SK-N-SH (cell line): ENCODE measurements around the gene PARD3. TPM values are rescaled to one million over a fixed set of nuclear protein-coding genes. Genes with fewer than 3 reads are reported as not detected.

Source experiments
- CTCF ChIA-PET: fragments of 300-600, 350-600 bp; formaldehyde crosslinking; extraction: SDS; loops from one replicate; lab custom pipeline; 2021; lab: Yijun Ruan, JAX
- POLR2A ChIA-PET: fragments of 350-600 bp; sonication (Branson Sonifier 250); formaldehyde crosslinking; extraction: SDS; loops from one replicate; lab custom pipeline; 2020; ENCODE audit warnings: antibody characterized with exemption, inconsistent platforms; lab: Yijun Ruan, JAX
- DNase-seq: peaks from one replicate; pipeline ENCODE4 v3.0.0; 2012
- H2AFZ ChIP-seq: fragments of 200-600 bp; sonication (generic); 2 replicates; pipeline ENCODE4 v1.8.1; 2016; ENCODE audit warnings: antibody characterized with exemption, mild to moderate bottlenecking, low read depth
- H3F3A ChIP-seq: fragments of 200-600 bp; sonication (generic); replicated peaks from 2 replicates; pipeline ENCODE3; 2016; ENCODE audit warnings: antibody characterized with exemption, mild to moderate bottlenecking; ENCODE audit not compliant: insufficient read depth
- H3K27ac ChIP-seq, 2 experiments: fragments of 200-500 bp in 1 of 2; fragments of 200-600 bp in 1 of 2; sonication (Bioruptor generic) in 1 of 2; sonication (generic), shearing (Covaris generic) in 1 of 2; 2 replicates each; pipeline versions ENCODE4 v1.5.1 to v1.6.1; 2014 to 2016; ENCODE audit warnings: low read depth in 2 of 2, inconsistent platforms in 1 of 2, low read length in 1 of 2, mild to moderate bottlenecking in 1 of 2, mixed read lengths in 1 of 2
- H3K27me3 ChIP-seq: fragments of 200-600 bp; sonication (generic), shearing (Covaris generic); 2 replicates; pipeline ENCODE4 v1.6.1; 2016; ENCODE audit warnings: mixed run types; ENCODE audit not compliant: insufficient read depth
- H3K36me3 ChIP-seq, 2 experiments: fragments of 200-500 bp in 1 of 2; fragments of 200-600 bp in 1 of 2; sonication (Bioruptor generic) in 1 of 2; sonication (generic) in 1 of 2; replicated peaks in 1 of 2; 2 replicates each; pipeline versions ENCODE3 to v1.5.1; 2014 to 2016; ENCODE audit warnings: low read length in 1 of 2, mild to moderate bottlenecking in 1 of 2; ENCODE audit not compliant: insufficient read depth in 2 of 2, control insufficient read depth in 1 of 2
- H3K4me1 ChIP-seq, 2 experiments: fragments of 200-500 bp in 1 of 2; fragments of 200-600 bp in 1 of 2; sonication (Bioruptor generic) in 1 of 2; sonication (generic), shearing (Covaris generic) in 1 of 2; 2 replicates each; pipeline versions ENCODE4 v1.5.1 to v1.6.1; 2014 to 2016; ENCODE audit warnings: low read depth in 1 of 2, low read length in 1 of 2, mixed run types in 1 of 2; ENCODE audit not compliant: insufficient read depth in 2 of 2, control insufficient read depth in 1 of 2
- H3K4me2 ChIP-seq: fragments of 200-600 bp; sonication (generic), shearing (Covaris generic); 2 replicates; pipeline ENCODE4 v1.6.1; 2017; ENCODE audit warnings: mixed run types
- H3K4me3 ChIP-seq, 2 experiments: fragments of 200-500 bp in 1 of 2; fragments of 200-600 bp in 1 of 2; sonication (Bioruptor generic) in 1 of 2; sonication (generic), shearing (Covaris generic) in 1 of 2; 2 replicates each; pipeline versions ENCODE4 v1.5.1 to v1.8.1; 2014 to 2016; ENCODE audit warnings: low read depth in 2 of 2, inconsistent platforms in 1 of 2, low read length in 1 of 2, mild to moderate bottlenecking in 1 of 2, mixed read lengths in 1 of 2, moderate library complexity in 1 of 2
- H3K79me2 ChIP-seq: fragments of 200-600 bp; sonication (generic); 2 replicates; pipeline ENCODE4 v1.8.1; 2017; ENCODE audit warnings: mild to moderate bottlenecking; ENCODE audit not compliant: insufficient read depth
- H3K9ac ChIP-seq: fragments of 200-600 bp; sonication (generic); 2 replicates; pipeline ENCODE4 v1.6.1; 2017; ENCODE audit warnings: mixed run types
- H3K9me2 ChIP-seq: fragments of 200-600 bp; sonication (generic); 2 replicates; pipeline ENCODE4 v1.6.1; 2017; ENCODE audit warnings: mixed run types
- H3K9me3 ChIP-seq: fragments of 200-600 bp; sonication (generic); 2 replicates; pipeline ENCODE4 v1.6.1; 2017; ENCODE audit warnings: mixed run types, mild to moderate bottlenecking, moderate library complexity
- H4K20me1 ChIP-seq: fragments of 200-600 bp; sonication (generic); 2 replicates; pipeline ENCODE4 v1.6.1; 2017; ENCODE audit warnings: mild to moderate bottlenecking, mixed run types; ENCODE audit not compliant: insufficient read depth
- CTCF ChIP-seq: fragments of 200-600 bp; sonication (generic); IDR thresholded peaks from 2 replicates; pipeline ENCODE4 v1.6.1; 2017; ENCODE audit warnings: antibody characterized with exemption, mild to moderate bottlenecking, moderate library complexity
- EP300 ChIP-seq, 2 experiments: IDR thresholded peaks; 2 replicates each; pipeline versions ENCODE4 v1.4.0 to v1.6.1; 2012; ENCODE audit warnings: borderline replicate concordance in 1 of 2, low read depth in 1 of 2, low read length in 1 of 2
- EZH2phosphoT487 ChIP-seq: fragments of 200-600 bp; sonication (generic); IDR thresholded peaks from 2 replicates; pipeline ENCODE4 v1.6.1; 2017; ENCODE audit warnings: low read depth, mixed run types, mild to moderate bottlenecking, antibody characterized with exemption, moderate library complexity, borderline replicate concordance
- IRF3 ChIP-seq: fragments of 150-350 bp; IDR thresholded peaks from 2 replicates; pipeline ENCODE4 v1.6.1; 2016; ENCODE audit warnings: mild to moderate bottlenecking, low read depth, low read length
- JUND ChIP-seq: IDR thresholded peaks from 2 replicates; pipeline ENCODE4 v1.4.0; 2012
- MAX ChIP-seq: IDR thresholded peaks from 2 replicates; pipeline ENCODE4 v1.4.0; 2012; ENCODE audit warnings: low read depth
- MEF2A ChIP-seq: IDR thresholded peaks from 2 replicates; pipeline ENCODE4 v1.4.0; 2012; ENCODE audit warnings: low read depth, borderline replicate concordance
- RAD21 ChIP-seq: IDR thresholded peaks from 2 replicates; pipeline ENCODE4 v1.6.1; 2012; ENCODE audit warnings: mild to moderate bottlenecking, low read length
- REST ChIP-seq: IDR thresholded peaks from 2 replicates; pipeline ENCODE4 v1.6.1; 2012; ENCODE audit warnings: mild to moderate bottlenecking, low read depth, low read length, moderate library complexity
- SIN3A ChIP-seq: IDR thresholded peaks from 2 replicates; pipeline ENCODE4 v1.6.1; 2012; ENCODE audit warnings: low read depth, mild to moderate bottlenecking, low read length, moderate library complexity, borderline replicate concordance
- TCF12 ChIP-seq: IDR thresholded peaks from 2 replicates; pipeline ENCODE4 v1.4.0; 2012
- USF1 ChIP-seq: IDR thresholded peaks from 2 replicates; pipeline ENCODE4 v1.4.0; 2012; ENCODE audit warnings: low read depth, borderline replicate concordance
- YY1 ChIP-seq: IDR thresholded peaks from 2 replicates; pipeline ENCODE4 v1.4.0; 2012; ENCODE audit warnings: low read depth, mild to moderate bottlenecking
- ZBTB33 ChIP-seq: IDR thresholded peaks from 2 replicates; pipeline ENCODE4 v1.4.0; 2012; ENCODE audit warnings: low read depth, borderline replicate concordance
- WGBS: methylation state at CpG from one replicate; pipeline ENCODE4 v1.1.6; 2017; ENCODE audit warnings: low lambda C conversion rate; 5-methylcytosine and 5-hydroxymethylcytosine counted together
- polyA plus RNA-seq, 3 experiments: library from polyadenylated mRNA; depleted of rRNA; stranded (reverse); fragments of >200 nt; gene quantifications; 2 replicates each; pipeline ENCODE4 v1.2.3, GENCODE V29; 2012

PARD3 gene
- polyA plus RNA-seq, 1 of the 3 experiments (the other 2 are of a cell fraction), result 29.4 TPM

- POLR2A ChIA-PET, result no interaction called here
- WGBS, result 94% methylated on average over 3 of the region's 3 CpGs
- no peak for TF ChIP-seq EZH2phosphoT487
- TF ChIP-seq YY1, result no peak
- TF ChIP-seq RAD21, result no peak
- TF ChIP-seq SIN3A, result no peak
- no peak for TF ChIP-seq EP300 (IDR thresholded peaks at IDR 0.05; ENCODE audit: borderline replicate concordance in 1 of 2, low read depth in 1 of 2, low read length in 1 of 2)
- no peak for TF ChIP-seq USF1
- no peak for TF ChIP-seq JUND
- TF ChIP-seq MEF2A, result no peak
- TF ChIP-seq REST, result no peak
- no peak for TF ChIP-seq TCF12
- TF ChIP-seq IRF3, result no peak
- no peak for TF ChIP-seq MAX
- no peak for TF ChIP-seq CTCF
- no peak for TF ChIP-seq ZBTB33
These were observed 80.2 kb downstream of the PARD3 start for GRCh38 chr10:34734918-34735317.

More at GRCh38 chr10:34734918-34735317, 80.2 kb downstream of the PARD3 start:
- Histone ChIP-seq H3K9ac (no peak overlapping the region), H3K4me3 (no peak overlapping the region), H3K36me3 (no peaks in the 10 kb centered on the region), H3K4me2 (no peak overlapping the region), H3K79me2 (peaks cover 87% of the 10 kb centered on the region), H3K27me3 (no peaks in the 10 kb centered on the region), H3K9me2 (no peaks in the 10 kb centered on the region), H2AFZ (no peak overlapping the region), H3K27ac (peak overlapping the region in 1 of 2 experiments; percentile 0; a peak in 1 of 4 replicates), H4K20me1 (peaks cover 12% of the 10 kb centered on the region; the same call in 1 of the 2 replicates), H3K4me1 (peaks cover 5 to 34% of the 10 kb centered on the region in 2 experiments; a peak in 3 of 4 replicates), H3K9me3 (no peaks in the 10 kb centered on the region), H3F3A (peaks cover 29% of the 10 kb centered on the region)
- DNase-seq, result no peak
- CTCF ChIA-PET, result no interaction called here
